Endothelial cell of umbilical vein (primary cell): Measurements from ENCODE around the gene IFI35. TPM values are rescaled to one million over a fixed set of nuclear protein-coding genes. Genes with fewer than 3 reads are reported as not detected.

Source experiments
- BruUV-seq: library from RNA; stranded (reverse); fragments of 400-500 nt; replicated peaks from 2 replicates; lab custom pipeline; 2021; lab: Mats Ljungman, UMichigan
- CTCF ChIA-PET: fragments of 300-600, 350-600 bp; sonication (Branson Sonifier 250); formaldehyde crosslinking; loops from one replicate; lab custom pipeline; 2021; ENCODE audit warnings: antibody characterized with exemption, inconsistent platforms; lab: Charles Lee
- POLR2A ChIA-PET: fragments of 300-600, 350-600 bp; sonication (Branson Sonifier 250); formaldehyde crosslinking; loops from one replicate; lab custom pipeline; 2021; ENCODE audit warnings: antibody characterized with exemption, inconsistent platforms; lab: Charles Lee
- DNase-seq: peaks from one replicate; pipeline ENCODE4 v3.0.0-alpha.2; 2011; ENCODE audit warnings: low read depth, low spot score
- FAIRE-seq: peaks from 2 replicates; lab custom pipeline; 2011; peaks lifted over from hg19 to GRCh38; lab: Jason Lieb, UNC
- H2AFZ ChIP-seq: 2 replicates; pipeline ENCODE4 v1.6.0; 2012; ENCODE audit warnings: low read depth, low read length, control low read depth, inconsistent platforms
- H3K27ac ChIP-seq: 2 replicates; pipeline ENCODE4 v1.5.1; 2011; ENCODE audit warnings: low read depth, mild to moderate bottlenecking, control low read depth, low read length, moderate library complexity; ENCODE audit not compliant: insufficient read depth
- H3K27me3 ChIP-seq, 2 experiments: 2 replicates each; pipeline versions ENCODE4 v1.6.0 to v1.6.1; 2011; ENCODE audit warnings: low read length in 2 of 2, mixed read lengths in 1 of 2; ENCODE audit not compliant: control insufficient read depth in 2 of 2, insufficient read depth in 2 of 2
- H3K36me3 ChIP-seq, 2 experiments: 2 replicates in 1 of 2; 3 replicates in 1 of 2; pipeline ENCODE4 v1.5.1; 2011; ENCODE audit warnings: low read length in 2 of 2, mild to moderate bottlenecking in 1 of 2, moderate library complexity in 1 of 2; ENCODE audit not compliant: control insufficient read depth in 2 of 2, insufficient read depth in 2 of 2; ENCODE audit errors: extremely low read depth in 1 of 2
- H3K4me1 ChIP-seq: 3 replicates; pipeline ENCODE4 v1.5.1; 2011; ENCODE audit warnings: mild to moderate bottlenecking, low read length; ENCODE audit not compliant: control insufficient read depth, insufficient read depth; ENCODE audit errors: extremely low read depth
- H3K4me2 ChIP-seq: 2 replicates; pipeline ENCODE4 v1.6.1; 2011; ENCODE audit warnings: low read length, control low read depth, mixed read lengths; ENCODE audit not compliant: insufficient read depth
- H3K4me3 ChIP-seq, 3 experiments: fragments of 200-600 bp in 1 of 3; sonication (generic), shearing (Covaris generic) in 1 of 3; replicated peaks in 1 of 3; 2 replicates each; pipeline ENCODE4 v1.5.1; 2011 to 2016; ENCODE audit warnings: control low read depth in 3 of 3, low read length in 3 of 3, mild to moderate bottlenecking in 2 of 3, inconsistent platforms in 1 of 3, low read depth in 1 of 3, moderate library complexity in 1 of 3; ENCODE audit not compliant: insufficient read depth in 1 of 3
- H3K79me2 ChIP-seq: 2 replicates; pipeline ENCODE4 v1.6.0; 2012; ENCODE audit warnings: low read length, inconsistent platforms; ENCODE audit not compliant: control insufficient read depth, insufficient read depth
- H3K9ac ChIP-seq: replicated peaks from 2 replicates; pipeline ENCODE3; 2011; ENCODE audit warnings: low read length, control low read depth; ENCODE audit not compliant: insufficient read depth; ENCODE audit errors: extremely low read depth
- H3K9me1 ChIP-seq: replicated peaks from 3 replicates; pipeline ENCODE4 v1.6.0; 2011; ENCODE audit warnings: mild to moderate bottlenecking, low read length; ENCODE audit not compliant: control insufficient read depth, insufficient read depth; ENCODE audit errors: extremely low read depth
- H3K9me3 ChIP-seq: replicated peaks from 2 replicates; pipeline ENCODE4 v1.5.1; 2012; ENCODE audit warnings: low read length, inconsistent platforms; ENCODE audit not compliant: control insufficient read depth, insufficient read depth
- H4K20me1 ChIP-seq: replicated peaks from 2 replicates; pipeline ENCODE3; 2011; ENCODE audit warnings: mild to moderate bottlenecking, low read length; ENCODE audit not compliant: control insufficient read depth, insufficient read depth; ENCODE audit errors: extremely low read depth
- CTCF ChIP-seq, 2 donors: IDR thresholded peaks; 1 replicate in 1 of 2; 2 replicates in 1 of 2; pipeline ENCODE4 v1.5.1; 2011; ENCODE audit warnings: low read length in 2 of 2, mild to moderate bottlenecking in 2 of 2, moderate library complexity in 2 of 2, control low read depth in 1 of 2, inconsistent platforms in 1 of 2, low read depth in 1 of 2; ENCODE audit not compliant: insufficient read depth in 1 of 2; ENCODE audit errors: extremely low read depth in 1 of 2
- EZH2 ChIP-seq: IDR thresholded peaks from 2 replicates; pipeline ENCODE4 v1.6.1; 2012; ENCODE audit warnings: borderline replicate concordance, low read depth, mild to moderate bottlenecking, moderate library complexity, low read length, inconsistent platforms; ENCODE audit not compliant: severe bottlenecking
- GATA2 ChIP-seq: IDR thresholded peaks from 2 replicates; pipeline ENCODE4 v1.7.0; 2011; ENCODE audit warnings: low read depth, mild to moderate bottlenecking, moderate library complexity, mixed read lengths, low read length; ENCODE audit not compliant: insufficient read length, insufficient read depth
- JUN ChIP-seq: IDR thresholded peaks from 2 replicates; pipeline ENCODE4 v1.6.1; 2011; ENCODE audit warnings: borderline replicate concordance, low read depth; ENCODE audit not compliant: insufficient read length, insufficient read depth
- MAX ChIP-seq: IDR thresholded peaks from 2 replicates; pipeline ENCODE4 v1.6.1; 2011; ENCODE audit not compliant: insufficient read depth, insufficient read length
- MYC ChIP-seq: IDR thresholded peaks from one replicate; pipeline ENCODE4 v1.6.1; 2011; ENCODE audit warnings: mild to moderate bottlenecking, low read depth, low read length
- POLR2A ChIP-seq: IDR thresholded peaks from 2 replicates; pipeline ENCODE4 v1.6.1; 2012; ENCODE audit warnings: low read depth, mild to moderate bottlenecking, control low read depth, low read length
- POLR2AphosphoS5 ChIP-seq: IDR thresholded peaks from 2 replicates; pipeline ENCODE4 v1.6.1; 2012; ENCODE audit warnings: low read depth, mild to moderate bottlenecking, control low read depth, low read length, moderate library complexity; ENCODE audit not compliant: insufficient read depth
- dilution Hi-C: fragments of 300-500 bp; cut with MboI; formaldehyde crosslinking; loops from one replicate; pipeline ENCODE4 v1.15.0; 2019; ENCODE audit warnings: low sequenced_read_pairs; ENCODE audit not compliant: extremely low pct_ligation_motif_present
- intact Hi-C: fragments of 100-400 bp; cut with micrococcal nuclease; formaldehyde crosslinking; loops from one replicate; pipeline ENCODE4 v1.10.0; 2022
- polyA plus RNA-seq, 4 experiments: library from polyadenylated mRNA; depleted of rRNA in 3 of 4; stranded (reverse) in 3 of 4; unstranded in 1 of 4; fragments of >200 nt; gene quantifications; 2 replicates each; pipeline versions ENCODE4 v1.2.1 to v1.2.3, GENCODE V29; 2011 to 2012; ENCODE audit warnings: missing spikeins in 1 of 4
- total RNA-seq: library from RNA; stranded (reverse); gene quantifications from 2 replicates; pipeline ENCODE4 v1.2.3, GENCODE V29; 2021

IFI35 gene
- total and polyA plus RNA-seq, 2 donors (not counting 3 experiments of a cell fraction or from before 2014, with no cell fraction given) = 11.1 to 22.5 TPM

- ChIA-PET POLR2A (no interaction called here), CTCF (interaction anchor here (2.2 kb wide), 1 partner anchor 18 kb away, joined by 15 read pairs; the partner anchor contains the start of gene RPL27)
- no peak for DNase-seq
- Histone ChIP-seq H2AFZ (peak within 1 kb of the TSS; percentile 70), H3K79me2 (peaks cover 11% of the 10 kb centered on the region), H3K9ac (peak within 1 kb of the TSS; percentile 42), H3K27ac (peak within 1 kb of the TSS; percentile 1), H4K20me1 (no peaks in the 10 kb centered on the region), H3K4me1 (peaks cover 17% of the 10 kb centered on the region), H3K9me3 (no peaks in the 10 kb centered on the region), H3K9me1 (no peaks in the 10 kb centered on the region), H3K4me2 (peak within 1 kb of the TSS; percentile 59), H3K27me3 (no peaks in the 10 kb centered on the region), H3K36me3 (no peaks in the 10 kb centered on the region), H3K4me3 (peak within 1 kb of the TSS; percentile 10 to 88 (median 11))
- no peak for TF ChIP-seq EZH2
- TF ChIP-seq POLR2AphosphoS5 = no peak
- TF ChIP-seq MYC = no peak
- no peak for TF ChIP-seq JUN
- FAIRE-seq = no peak
- BruUV-seq = no TSS peak
- dilution Hi-C loops (no loop called here), intact Hi-C loops (loop anchor here (1.0 to 2.0 kb wide), 2 partner anchors 15 to 19 kb away; partner anchors contain the start of genes AARSD1 and RPL27)
Measured at GRCh38 chr17:42979511-42980273, 26.9 kb upstream of the IFI35 start, which contains the start of gene PTGES3L. PTGES3L (minus strand) TSS chr17:42980080; CDS start chr17:42980053, 27 bp downstream.

GRCh38 chr17:42980274-42980765 lies 26.3 kb upstream of the IFI35 start, which contains the start of gene RUNDC1:
RUNDC1 (plus strand) TSS chr17:42980565; CDS start chr17:42980577, 12 bp downstream.
- dilution Hi-C loops (no loop called here), intact Hi-C loops (loop anchor here (1.0 to 2.0 kb wide), 2 partner anchors 16 to 18 kb away; partner anchors contain the start of genes AARSD1 and RPL27)
- no peaks in the 10 kb centered on the region for H4K20me1 ChIP-seq
- ChIA-PET POLR2A (no interaction called here), CTCF (interaction anchor here (2.2 kb wide), 1 partner anchor 18 kb away, joined by 15 read pairs; the partner anchor contains the start of gene RPL27)
- no peaks in the 10 kb centered on the region for H3K9me3 ChIP-seq
- TF ChIP-seq GATA2 (no peak), MAX (peak; percentile 13), POLR2A (peak; percentile 79), POLR2AphosphoS5 (peak; percentile 45), EZH2 (no peak), CTCF (IDR thresholded peaks at IDR 0.05; ENCODE audit: extremely low read depth in 1 of 2, insufficient read depth in 1 of 2, low read depth in 1 of 2, low read length in 2 of 2) (no peak)
- peak within 1 kb of the TSS; percentile 1 for H3K27ac ChIP-seq
- DNase-seq (peak; percentile 85), FAIRE-seq (peak; percentile 86)
- H3K4me3 ChIP-seq = peak within 1 kb of the TSS; percentile 10 to 88 (median 11)
- no peaks in the 10 kb centered on the region for H3K36me3 ChIP-seq
- H3K4me1 ChIP-seq = peaks cover 23% of the 10 kb centered on the region
- no peaks in the 10 kb centered on the region for H3K27me3 ChIP-seq
- peak within 1 kb of the TSS; percentile 42 for H3K9ac ChIP-seq
- no peaks in the 10 kb centered on the region for H3K9me1 ChIP-seq
- H3K4me2 ChIP-seq = peak within 1 kb of the TSS; percentile 59
- BruUV-seq = no TSS peak
- peaks cover 15% of the 10 kb centered on the region for H3K79me2 ChIP-seq
- peak within 1 kb of the TSS; percentile 70 for H2AFZ ChIP-seq
